HepG2 (cell line): ENCODE data around the gene SKI. TPM values are rescaled to one million over a fixed set of nuclear protein-coding genes. Genes with fewer than 3 reads are reported as not detected.

Experiments used
- ATAC-seq: fragments of 200-7000 bp; cut with Tn5 transposase; 3 replicates; pipeline ENCODE4 v1.9.1; 2020; ENCODE audit warnings: mild to moderate bottlenecking, moderate library complexity
- BruUV-seq: library from RNA; stranded (reverse); fragments of 400-500 nt; replicated peaks from 2 replicates; lab custom pipeline; 2021; lab: Mats Ljungman, UMichigan
- CTCF ChIA-PET: fragments of 300-600 bp; formaldehyde crosslinking; extraction: SDS; loops from one replicate; lab custom pipeline; 2021; ENCODE audit warnings: low total read pairs, inconsistent platforms, low intra/inter-chr PET ratio; lab: Yijun Ruan, JAX
- POLR2A ChIA-PET: fragments of 350-600 bp; sonication (Branson Sonifier 250); formaldehyde crosslinking; loops from one replicate; lab custom pipeline; 2020; ENCODE audit warnings: antibody characterized with exemption, inconsistent platforms; lab: Yijun Ruan, JAX
- DNase-seq: peaks from one replicate; pipeline ENCODE4 v3.0.0-alpha.2; 2015; ENCODE audit warnings: low spot score
- FAIRE-seq: peaks from 3 replicates; lab custom pipeline; 2011; peaks lifted over from hg19 to GRCh38; lab: Jason Lieb, UNC
- H2AFZ ChIP-seq: one replicate; pipeline ENCODE4 v1.6.1; 2011; ENCODE audit warnings: low read length, inconsistent platforms
- H3K27ac ChIP-seq: fragments of 300-600 bp; 3 replicates; pipeline ENCODE4 v1.8.0; 2011; ENCODE audit warnings: mixed run types, mild to moderate bottlenecking, mixed read lengths, low read length, inconsistent platforms; ENCODE audit not compliant: insufficient read depth; ENCODE audit errors: extremely low read length
- H3K27me3 ChIP-seq, 2 experiments: fragments of 200-600 bp in 1 of 2; 2 replicates in 1 of 2; 3 replicates in 1 of 2; pipeline versions ENCODE4 v1.6.0 to v1.8.0; 2011; ENCODE audit warnings: low read length in 2 of 2, mild to moderate bottlenecking in 2 of 2, moderate library complexity in 2 of 2, inconsistent platforms in 1 of 2; ENCODE audit not compliant: insufficient read depth in 2 of 2, control insufficient read depth in 1 of 2
- H3K36me3 ChIP-seq, 2 experiments: fragments of 200-600 bp in 1 of 2; replicated peaks in 1 of 2; 2 replicates in 1 of 2; 3 replicates in 1 of 2; pipeline versions ENCODE4 v1.5.1 to v1.8.0; 2011; ENCODE audit warnings: low read length in 2 of 2, inconsistent platforms in 1 of 2; ENCODE audit not compliant: insufficient read depth in 2 of 2, control insufficient read depth in 1 of 2
- H3K4me1 ChIP-seq: 2 replicates; pipeline ENCODE4 v1.5.1; 2012; ENCODE audit warnings: low read length, inconsistent platforms; ENCODE audit not compliant: insufficient read depth
- H3K4me2 ChIP-seq: 2 replicates; pipeline ENCODE4 v1.6.0; 2011; ENCODE audit warnings: low read depth, low read length, inconsistent platforms
- H3K4me3 ChIP-seq, 3 experiments: fragments of 200-600 bp in 1 of 3; sonication (generic), shearing (Covaris generic) in 1 of 3; replicated peaks in 1 of 3; 2 replicates each; pipeline ENCODE4 v1.5.1; 2011 to 2016; ENCODE audit warnings: low read length in 3 of 3, inconsistent platforms in 2 of 3, low read depth in 2 of 3, mild to moderate bottlenecking in 2 of 3, control low read depth in 1 of 3, mixed read lengths in 1 of 3; ENCODE audit not compliant: insufficient read depth in 1 of 3
- H3K79me2 ChIP-seq: one replicate; pipeline ENCODE4 v1.6.1; 2011; ENCODE audit warnings: low read length, inconsistent platforms; ENCODE audit not compliant: insufficient read depth
- H3K9ac ChIP-seq: 2 replicates; pipeline ENCODE4 v1.6.0; 2011; ENCODE audit warnings: mild to moderate bottlenecking, low read depth, low read length, inconsistent platforms; ENCODE audit not compliant: insufficient read depth
- H3K9me3 ChIP-seq: 2 replicates; pipeline ENCODE4 v1.5.1; 2012; ENCODE audit warnings: mild to moderate bottlenecking, low read length
- H4K20me1 ChIP-seq: 2 replicates; pipeline ENCODE4 v1.6.0; 2011; ENCODE audit warnings: inconsistent platforms, mild to moderate bottlenecking, low read length, moderate library complexity; ENCODE audit not compliant: insufficient read depth
- ATAD3A ChIP-seq: sonication (generic); formaldehyde crosslinking; IDR thresholded peaks from 2 replicates; pipeline ENCODE4 v1.4.0; 2020; ENCODE audit warnings: missing genetic modification reagents
- GFI1 ChIP-seq: sonication (generic); formaldehyde crosslinking; IDR thresholded peaks from 2 replicates; pipeline ENCODE4 v1.5.0; 2020; ENCODE audit warnings: missing genetic modification reagents, mild to moderate bottlenecking, borderline replicate concordance
- MEF2D ChIP-seq: sonication (generic); formaldehyde crosslinking; IDR thresholded peaks from 2 replicates; pipeline ENCODE4 v1.5.1; 2020; ENCODE audit warnings: mild to moderate bottlenecking, missing genetic modification reagents
- RXRA ChIP-seq: sonication (generic); formaldehyde crosslinking; IDR thresholded peaks from 2 replicates; pipeline ENCODE4 v1.5.1; 2020; ENCODE audit warnings: missing genetic modification reagents
- SNAPC2 ChIP-seq: sonication (generic); formaldehyde crosslinking; IDR thresholded peaks from 2 replicates; pipeline ENCODE4 v1.8.1; 2022; ENCODE audit warnings: mild to moderate bottlenecking, missing genetic modification reagents
- SP5 ChIP-seq: IDR thresholded peaks from 2 replicates; pipeline ENCODE4 v1.6.1; 2016; ENCODE audit warnings: low read depth, borderline replicate concordance
- ZBTB7A ChIP-seq: sonication (generic); formaldehyde crosslinking; IDR thresholded peaks from 2 replicates; pipeline ENCODE4 v1.8.0; 2022; ENCODE audit warnings: mild to moderate bottlenecking, missing genetic modification reagents
- ZNF282 ChIP-seq: fragments of 450-650 bp; IDR thresholded peaks from 2 replicates; pipeline ENCODE4 v1.6.1; 2018; ENCODE audit not compliant: partially characterized antibody
- ZNF687 ChIP-seq: sonication (generic); formaldehyde crosslinking; IDR thresholded peaks from 2 replicates; pipeline ENCODE4 v1.5.1; 2020; ENCODE audit warnings: mild to moderate bottlenecking, missing genetic modification reagents, moderate library complexity
- ZNF713 ChIP-seq: sonication (generic); formaldehyde crosslinking; IDR thresholded peaks from 2 replicates; pipeline ENCODE4 v1.4.0; 2020; ENCODE audit warnings: mild to moderate bottlenecking, missing genetic modification reagents
- WGBS: methylation state at CpG from one replicate; pipeline ENCODE4 v1.1.6; 2017; ENCODE audit warnings: low lambda C conversion rate; 5-methylcytosine and 5-hydroxymethylcytosine counted together
- in situ Hi-C: cut with HindIII; loops from 2 replicates; pipeline ENCODE4 v1.10.0; 2017; ENCODE audit warnings: low pct_unique_long_range_greater_than_20kb; ENCODE audit not compliant: extremely low pct_ligation_motif_present
- intact Hi-C: fragments of 100-400 bp; cut with micrococcal nuclease; formaldehyde crosslinking; loops from one replicate; pipeline ENCODE4 v1.10.0; 2022; ENCODE audit not compliant: unreplicated experiment
- polyA plus RNA-seq, 8 experiments: library from polyadenylated mRNA; depleted of rRNA in 3 of 8; stranded (reverse) in 7 of 8; unstranded in 1 of 8; fragments of >200 nt; fragmentation: Illumina TruSeq in 4 of 8; extraction: Trizol in 4 of 8; gene quantifications; 2 replicates each; pipeline versions ENCODE4 v1.2.1 to v1.2.3, GENCODE V29; 2011 to 2016; ENCODE audit warnings: low read depth in 4 of 8, missing spikeins in 1 of 8, mixed read lengths in 1 of 8; ENCODE audit not compliant: insufficient read depth in 1 of 8
- total RNA-seq, 5 experiments: library from RNA; depleted of rRNA; stranded (reverse); fragments of >200 nt; fragmentation: Illumina TruSeq; extraction: Trizol; gene quantifications; 2 replicates each; pipeline ENCODE4 v1.2.3, GENCODE V29; 2016; ENCODE audit warnings: low read depth in 1 of 5
- TF ChIP-seq, protein P1 (sequence below): sonication (generic); formaldehyde crosslinking; IDR thresholded peaks from 2 replicates; pipeline ENCODE4 v1.4.0; 2020; ENCODE audit warnings: missing genetic modification reagents, borderline replicate concordance

Gene SKI
- total and polyA plus RNA-seq, 2 of the 13 experiments (the other 11 are each of a cell fraction or from before 2014, with no cell fraction given), result 4.7 to 6.9 TPM

DNA sequence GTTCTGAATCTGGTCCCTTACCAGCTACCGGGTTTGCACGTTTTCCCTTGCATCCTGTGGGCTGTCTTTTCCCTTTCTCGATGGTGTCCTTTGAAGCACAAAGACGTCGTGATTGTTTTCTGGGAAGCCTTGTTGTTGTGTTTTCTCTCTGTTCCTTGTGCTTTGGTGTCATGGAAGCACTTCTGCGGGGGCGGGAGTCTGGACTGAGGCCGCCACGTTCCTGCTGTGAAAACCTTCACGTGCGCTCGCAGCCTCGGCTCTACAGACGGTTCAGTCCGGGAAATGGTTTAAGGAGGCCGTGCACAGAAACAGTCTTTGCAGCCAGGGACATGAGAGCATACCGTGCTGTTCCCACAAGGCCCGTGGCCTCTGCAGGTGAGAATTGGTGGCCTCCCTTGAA lies 68.5 kb downstream of the SKI start:
- CTCF ChIA-PET, result no interaction called here
- Histone ChIP-seq H2AFZ (no peak overlapping the region), H3K27me3 (no peaks in the 10 kb centered on the region), H3K4me2 (no peak overlapping the region), H3K36me3 (peaks cover 4% of the 10 kb centered on the region in 2 experiments; a peak in 2 of 5 replicates), H3K4me3 (no peak overlapping the region), H3K9me3 (no peaks in the 10 kb centered on the region), H3K9ac (no peak overlapping the region), H3K27ac (no peak overlapping the region), H4K20me1 (peaks cover 58% of the 10 kb centered on the region), H3K79me2 (peaks cover 84% of the 10 kb centered on the region)
- in situ Hi-C loops, result no loop called here
- 96% methylated on average over 18 of the region's 18 CpGs for WGBS
- no TSS peak for BruUV-seq
- DNase-seq (no peak), FAIRE-seq (no peak)
- TF ChIP-seq ZNF687 (CRISPR knock-in tag) (no peak), SP5 (CRISPR knock-in tag) (no peak), ZNF713 (no peak), ZBTB7A (CRISPR knock-in tag) (no peak), SNAPC2 (no peak), ZNF282 (no peak), RXRA (no peak), GFI1 (no peak), MEF2D (CRISPR knock-in tag) (no peak), ATAD3A (CRISPR knock-in tag) (no peak)
- TF ChIP-seq, protein P1, sequence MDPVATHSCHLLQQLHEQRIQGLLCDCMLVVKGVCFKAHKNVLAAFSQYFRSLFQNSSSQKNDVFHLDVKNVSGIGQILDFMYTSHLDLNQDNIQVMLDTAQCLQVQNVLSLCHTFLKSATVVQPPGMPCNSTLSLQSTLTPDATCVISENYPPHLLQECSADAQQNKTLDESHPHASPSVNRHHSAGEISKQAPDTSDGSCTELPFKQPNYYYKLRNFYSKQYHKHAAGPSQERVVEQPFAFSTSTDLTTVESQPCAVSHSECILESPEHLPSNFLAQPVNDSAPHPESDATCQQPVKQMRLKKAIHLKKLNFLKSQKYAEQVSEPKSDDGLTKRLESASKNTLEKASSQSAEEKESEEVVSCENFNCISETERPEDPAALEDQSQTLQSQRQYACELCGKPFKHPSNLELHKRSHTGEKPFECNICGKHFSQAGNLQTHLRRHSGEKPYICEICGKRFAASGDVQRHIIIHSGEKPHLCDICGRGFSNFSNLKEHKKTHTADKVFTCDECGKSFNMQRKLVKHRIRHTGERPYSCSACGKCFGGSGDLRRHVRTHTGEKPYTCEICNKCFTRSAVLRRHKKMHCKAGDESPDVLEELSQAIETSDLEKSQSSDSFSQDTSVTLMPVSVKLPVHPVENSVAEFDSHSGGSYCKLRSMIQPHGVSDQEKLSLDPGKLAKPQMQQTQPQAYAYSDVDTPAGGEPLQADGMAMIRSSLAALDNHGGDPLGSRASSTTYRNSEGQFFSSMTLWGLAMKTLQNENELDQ, result no peak
- TF ChIP-seq, all 625 proteins: peak for 0
- H3K4me1 ChIP-seq, result no peaks in the 10 kb centered on the region
- POLR2A ChIA-PET, result no interaction called here
- intact Hi-C loops, result no loop called here
- no peak for ATAC-seq
